Muscle of leg (tissue), 11 donors: ENCODE measurements around the gene SLC25A10. TPM values are rescaled to one million over a fixed set of nuclear protein-coding genes. Genes with fewer than 3 reads are reported as not detected.
A peak's percentile ranks its signal among the peaks of the same experiment; 100 is the strongest.

Source experiments
- DNase-seq: peaks from one replicate; pipeline ENCODE4 v3.0.0; 2013
- H3K27ac ChIP-seq: one replicate; pipeline ENCODE4 v1.5.1; 2013; ENCODE audit warnings: mild to moderate bottlenecking, low read length, control low read depth
- H3K27me3 ChIP-seq: one replicate; pipeline ENCODE4 v1.6.1; 2013; ENCODE audit warnings: low read length; ENCODE audit not compliant: control insufficient read depth, insufficient read depth
- H3K36me3 ChIP-seq: one replicate; pipeline ENCODE4 v1.6.1; 2013; ENCODE audit warnings: low read length; ENCODE audit not compliant: control insufficient read depth, insufficient read depth
- H3K4me1 ChIP-seq: one replicate; pipeline ENCODE4 v1.6.1; 2013; ENCODE audit warnings: low read length; ENCODE audit not compliant: control insufficient read depth, insufficient read depth
- H3K4me3 ChIP-seq: one replicate; pipeline ENCODE4 v1.5.1; 2013; ENCODE audit warnings: low read length, control low read depth
- H3K9me3 ChIP-seq: replicated peaks from 2 replicates; pipeline ENCODE4 v1.6.1; 2013; ENCODE audit warnings: low read depth, low read length; ENCODE audit not compliant: control insufficient read depth
- WGBS: methylation state at CpG from one replicate; pipeline ENCODE4 v1.1.5; 2013; ENCODE audit warnings: missing lambda C conversion rate; ENCODE audit not compliant: insufficient coverage; 5-methylcytosine and 5-hydroxymethylcytosine counted together
- polyA plus RNA-seq, 8 donors: library from polyadenylated mRNA; unstranded; fragments of 120-200 nt; gene quantifications; one replicate each; pipeline versions ENCODE4 v1.2.1 to v1.2.3, GENCODE V29; 2013; ENCODE audit warnings: inconsistent platforms in 1 of 8, low replicate concordance in 1 of 8; ENCODE audit not compliant: insufficient read length in 8 of 8, insufficient read depth in 1 of 8
- total RNA-seq: library from RNA; stranded (reverse); fragments of 120-200 nt; gene quantifications from one replicate; pipeline ENCODE4 v1.2.4, GENCODE V29; 2013

SLC25A10 gene
- total and polyA plus RNA-seq, 9 donors = 3.3 to 5.3 (median 4.3) TPM

GRCh38 chr17:81685108-81685507 is 27.0 kb upstream of the SLC25A10 start:
- H3K36me3 ChIP-seq = peaks cover 58% of the 10 kb centered on the region
- peaks cover 26% of the 10 kb centered on the region for H3K4me1 ChIP-seq
- WGBS = 84% methylated on average over 11 of the region's 12 CpGs
- no peak overlapping the region for H3K27ac ChIP-seq
- no peaks in the 10 kb centered on the region for H3K9me3 ChIP-seq
- no peak for DNase-seq
- peak overlapping the region; percentile 76 for H3K4me3 ChIP-seq
- no peaks in the 10 kb centered on the region for H3K27me3 ChIP-seq

- no peak overlapping the region for H3K27ac ChIP-seq
- DNase-seq = no peak
- WGBS = 92% methylated on average over 20 of the region's 20 CpGs
Observed at GRCh38 chr17:81686614-81687013, 25.5 kb upstream of the SLC25A10 start.

GRCh38 chr17:81687770-81688541 is 24.1 kb upstream of the SLC25A10 start:
- Histone ChIP-seq H3K27me3 (no peaks in the 10 kb centered on the region), H3K4me3 (no peak overlapping the region), H3K9me3 (no peaks in the 10 kb centered on the region), H3K36me3 (peaks cover 76% of the 10 kb centered on the region), H3K27ac (no peak overlapping the region), H3K4me1 (peaks cover 14% of the 10 kb centered on the region)
- 90% methylated on average over 40 of the region's 41 CpGs for WGBS
- no peak for DNase-seq

More at GRCh38 chr17:81686614-81687013, 25.5 kb upstream of the SLC25A10 start:
- no peak overlapping the region for H3K4me3 ChIP-seq
- peaks cover 26% of the 10 kb centered on the region for H3K4me1 ChIP-seq
- no peaks in the 10 kb centered on the region for H3K27me3 ChIP-seq
- no peaks in the 10 kb centered on the region for H3K9me3 ChIP-seq
- H3K36me3 ChIP-seq = peaks cover 63% of the 10 kb centered on the region

GRCh38 chr17:81688616-81689015 is 23.5 kb upstream of the SLC25A10 start:
- Histone ChIP-seq H3K4me1 (peaks cover 14% of the 10 kb centered on the region), H3K36me3 (peaks cover 82% of the 10 kb centered on the region), H3K9me3 (no peaks in the 10 kb centered on the region), H3K27me3 (no peaks in the 10 kb centered on the region), H3K27ac (no peak overlapping the region), H3K4me3 (no peak overlapping the region)
- 85% methylated on average over 14 of the region's 14 CpGs for WGBS
- no peak for DNase-seq

- 89% methylated on average over 16 of the region's 18 CpGs for WGBS
- no peaks in the 10 kb centered on the region for H3K27me3 ChIP-seq
- H3K9me3 ChIP-seq = no peaks in the 10 kb centered on the region
- no peak for DNase-seq
- peaks cover 97% of the 10 kb centered on the region for H3K36me3 ChIP-seq
- peaks cover 6% of the 10 kb centered on the region for H3K4me1 ChIP-seq
- H3K4me3 ChIP-seq = no peak overlapping the region
- no peak overlapping the region for H3K27ac ChIP-seq
Observed at GRCh38 chr17:81690066-81690465, 22.0 kb upstream of the SLC25A10 start.

- H3K4me3 ChIP-seq = no peak overlapping the region
- no peaks in the 10 kb centered on the region for H3K9me3 ChIP-seq
- no peak for DNase-seq
- no peak overlapping the region for H3K27ac ChIP-seq
- peaks cover under 1% of the 10 kb centered on the region for H3K4me1 ChIP-seq
- H3K27me3 ChIP-seq = no peaks in the 10 kb centered on the region
- peaks cover 97% of the 10 kb centered on the region for H3K36me3 ChIP-seq
- 82% methylated on average over 17 of the region's 17 CpGs for WGBS
Observed at GRCh38 chr17:81690549-81690948, 21.5 kb upstream of the SLC25A10 start.

- H3K27me3 ChIP-seq = no peaks in the 10 kb centered on the region
- H3K36me3 ChIP-seq = peaks cover 98% of the 10 kb centered on the region
- H3K27ac ChIP-seq = no peak overlapping the region
- WGBS = 92% methylated on average over 17 of the region's 18 CpGs
- no peak overlapping the region for H3K4me3 ChIP-seq
- no peaks in the 10 kb centered on the region for H3K4me1 ChIP-seq
- no peak for DNase-seq
- no peaks in the 10 kb centered on the region for H3K9me3 ChIP-seq
Observed at GRCh38 chr17:81691196-81691595, 20.9 kb upstream of the SLC25A10 start.

GRCh38 chr17:81691608-81692007 is 20.5 kb upstream of the SLC25A10 start:
- WGBS = 97% methylated on average over 14 of the region's 20 CpGs
- Histone ChIP-seq H3K27me3 (no peaks in the 10 kb centered on the region), H3K36me3 (peaks cover 98% of the 10 kb centered on the region), H3K4me1 (no peaks in the 10 kb centered on the region), H3K4me3 (no peak overlapping the region), H3K9me3 (no peaks in the 10 kb centered on the region), H3K27ac (no peak overlapping the region)
- no peak for DNase-seq

- 91% methylated on average over 26 of the region's 35 CpGs for WGBS
- Histone ChIP-seq H3K36me3 (peaks cover 98% of the 10 kb centered on the region), H3K9me3 (no peaks in the 10 kb centered on the region), H3K4me3 (no peak overlapping the region), H3K4me1 (no peaks in the 10 kb centered on the region), H3K27ac (no peak overlapping the region), H3K27me3 (no peaks in the 10 kb centered on the region)
- no peak for DNase-seq
Observed at GRCh38 chr17:81693509-81694210, 18.4 kb upstream of the SLC25A10 start.

- DNase-seq = no peak
- 91% methylated on average over 11 of the region's 19 CpGs for WGBS
- Histone ChIP-seq H3K9me3 (no peaks in the 10 kb centered on the region), H3K4me3 (no peak overlapping the region), H3K36me3 (peaks cover 89% of the 10 kb centered on the region), H3K4me1 (no peaks in the 10 kb centered on the region), H3K27ac (no peak overlapping the region), H3K27me3 (no peaks in the 10 kb centered on the region)
Observed at GRCh38 chr17:81694810-81695209, 17.3 kb upstream of the SLC25A10 start.
